HepG2 (cell line): ENCODE results near the gene ARPC1B. TPM values are rescaled to one million over a fixed set of nuclear protein-coding genes. Genes with fewer than 3 reads are reported as not detected.
A peak's percentile ranks its signal among the peaks of the same experiment; 100 is the strongest.

ENCODE experiments used
- CENPT ChIP-seq: sonication (generic); formaldehyde crosslinking; IDR thresholded peaks from 2 replicates; pipeline ENCODE4 v1.8.0; 2022; ENCODE audit warnings: low read depth, mild to moderate bottlenecking, moderate library complexity, missing genetic modification reagents
- HIVEP1 ChIP-seq: sonication (generic); formaldehyde crosslinking; IDR thresholded peaks from 2 replicates; pipeline ENCODE4 v1.4.0; 2020; ENCODE audit warnings: mild to moderate bottlenecking, missing genetic modification reagents
- IRX3 ChIP-seq: sonication (generic); formaldehyde crosslinking; IDR thresholded peaks from 2 replicates; pipeline ENCODE4 v1.8.1; 2023; ENCODE audit warnings: mild to moderate bottlenecking, low read depth, missing genetic modification reagents, borderline replicate concordance
- RFXAP ChIP-seq: sonication (generic); formaldehyde crosslinking; IDR thresholded peaks from 2 replicates; pipeline ENCODE4 v1.4.0; 2020; ENCODE audit warnings: missing genetic modification reagents, borderline replicate concordance
- SETDB1 ChIP-seq: sonication (generic); formaldehyde crosslinking; IDR thresholded peaks from 2 replicates; pipeline ENCODE4 v1.5.1; 2020; ENCODE audit warnings: missing genetic modification reagents, mild to moderate bottlenecking, borderline replicate concordance
- SRSF1 ChIP-seq: fragments of 200-400 bp; formaldehyde crosslinking; optimal IDR thresholded peaks from 2 replicates; pipeline ENCODE3; 2017; ENCODE audit warnings: mild to moderate bottlenecking, low read depth, low read length, moderate library complexity
- ZNF234 ChIP-seq: sonication (generic); formaldehyde crosslinking; conservative IDR thresholded peaks from 2 replicates; pipeline ENCODE4 v1.5.1; 2020; ENCODE audit warnings: mild to moderate bottlenecking, missing genetic modification reagents
- ZNF441 ChIP-seq: sonication (generic); formaldehyde crosslinking; IDR thresholded peaks from 2 replicates; pipeline ENCODE4 v1.7.0; 2021; ENCODE audit warnings: missing genetic modification reagents, borderline replicate concordance
- polyA plus RNA-seq, 8 experiments: library from polyadenylated mRNA; depleted of rRNA in 3 of 8; stranded (reverse) in 7 of 8; unstranded in 1 of 8; fragments of >200 nt; fragmentation: Illumina TruSeq in 4 of 8; extraction: Trizol in 4 of 8; gene quantifications; 2 replicates each; pipeline versions ENCODE4 v1.2.1 to v1.2.3, GENCODE V29; 2011 to 2016; ENCODE audit warnings: low read depth in 4 of 8, missing spikeins in 1 of 8, mixed read lengths in 1 of 8; ENCODE audit not compliant: insufficient read depth in 1 of 8
- total RNA-seq, 5 experiments: library from RNA; depleted of rRNA; stranded (reverse); fragments of >200 nt; fragmentation: Illumina TruSeq; extraction: Trizol; gene quantifications; 2 replicates each; pipeline ENCODE4 v1.2.3, GENCODE V29; 2016; ENCODE audit warnings: low read depth in 1 of 5
- TF ChIP-seq, protein P1 (sequence below): sonication (generic); formaldehyde crosslinking; IDR thresholded peaks from 2 replicates; pipeline ENCODE4 v1.4.0; 2020; ENCODE audit warnings: mild to moderate bottlenecking, missing genetic modification reagents
- TF ChIP-seq, protein P2 (sequence below): sonication (generic); formaldehyde crosslinking; IDR thresholded peaks from 2 replicates; pipeline ENCODE4 v1.4.0; 2020; ENCODE audit warnings: mild to moderate bottlenecking, missing genetic modification reagents
- TF ChIP-seq, protein P3 (sequence below): sonication (generic); formaldehyde crosslinking; IDR thresholded peaks from 2 replicates; pipeline ENCODE4 v1.8.0; 2022; ENCODE audit warnings: mild to moderate bottlenecking, missing genetic modification reagents
- TF ChIP-seq, protein P4 (sequence below): IDR thresholded peaks from 2 replicates; pipeline ENCODE4 v1.6.1; 2018; ENCODE audit warnings: missing genetic modification reagents
- TF ChIP-seq, protein P5 (sequence below): sonication (generic); formaldehyde crosslinking; IDR thresholded peaks from 2 replicates; pipeline ENCODE4 v1.5.0; 2020; ENCODE audit warnings: missing genetic modification reagents

Gene ARPC1B
- total and polyA plus RNA-seq, 2 of the 13 experiments (the other 11 are each of a cell fraction or from before 2014, with no cell fraction given): 72.9 to 89.1 TPM

DNA sequence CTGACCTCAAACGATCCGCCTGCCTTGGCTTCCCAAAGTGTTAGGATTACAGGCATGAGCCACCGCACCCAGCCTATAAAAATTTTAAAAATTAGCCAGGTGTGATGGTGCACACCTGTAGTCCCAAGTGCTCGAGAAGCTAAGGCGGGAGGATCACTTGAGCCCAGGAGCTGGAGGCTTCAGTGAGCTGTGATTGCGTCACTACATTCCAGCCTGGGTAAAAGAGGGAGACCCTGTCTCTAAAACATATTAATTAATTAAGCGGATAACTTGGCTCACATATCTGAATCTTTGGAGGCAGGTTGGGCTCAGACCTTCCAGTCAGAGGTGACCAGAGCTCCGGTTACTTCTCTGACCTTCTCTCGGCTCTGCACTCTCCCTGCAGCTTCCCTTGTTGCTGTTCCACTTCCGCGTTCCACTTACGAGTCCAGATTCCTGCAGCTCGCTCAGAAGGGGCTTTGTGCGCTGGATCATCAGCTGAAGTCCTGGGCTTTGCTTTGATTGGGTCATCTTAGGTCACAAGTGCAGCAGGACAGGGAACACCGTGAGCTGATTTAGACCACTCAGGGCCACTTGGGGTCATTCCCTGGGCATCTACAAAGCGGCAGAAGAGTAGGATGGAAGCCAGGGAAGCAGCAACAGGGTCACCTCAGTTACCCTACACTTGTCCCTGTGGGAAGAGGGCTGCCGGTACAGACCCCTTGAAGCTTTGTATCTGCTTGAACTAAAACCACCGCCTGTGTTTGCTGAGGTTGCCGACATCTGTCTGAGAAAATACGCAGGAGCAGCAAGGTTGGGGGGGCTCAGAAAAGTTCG is 2.0 kb upstream of the ARPC1B start (continued):
- TF ChIP-seq, protein P1, sequence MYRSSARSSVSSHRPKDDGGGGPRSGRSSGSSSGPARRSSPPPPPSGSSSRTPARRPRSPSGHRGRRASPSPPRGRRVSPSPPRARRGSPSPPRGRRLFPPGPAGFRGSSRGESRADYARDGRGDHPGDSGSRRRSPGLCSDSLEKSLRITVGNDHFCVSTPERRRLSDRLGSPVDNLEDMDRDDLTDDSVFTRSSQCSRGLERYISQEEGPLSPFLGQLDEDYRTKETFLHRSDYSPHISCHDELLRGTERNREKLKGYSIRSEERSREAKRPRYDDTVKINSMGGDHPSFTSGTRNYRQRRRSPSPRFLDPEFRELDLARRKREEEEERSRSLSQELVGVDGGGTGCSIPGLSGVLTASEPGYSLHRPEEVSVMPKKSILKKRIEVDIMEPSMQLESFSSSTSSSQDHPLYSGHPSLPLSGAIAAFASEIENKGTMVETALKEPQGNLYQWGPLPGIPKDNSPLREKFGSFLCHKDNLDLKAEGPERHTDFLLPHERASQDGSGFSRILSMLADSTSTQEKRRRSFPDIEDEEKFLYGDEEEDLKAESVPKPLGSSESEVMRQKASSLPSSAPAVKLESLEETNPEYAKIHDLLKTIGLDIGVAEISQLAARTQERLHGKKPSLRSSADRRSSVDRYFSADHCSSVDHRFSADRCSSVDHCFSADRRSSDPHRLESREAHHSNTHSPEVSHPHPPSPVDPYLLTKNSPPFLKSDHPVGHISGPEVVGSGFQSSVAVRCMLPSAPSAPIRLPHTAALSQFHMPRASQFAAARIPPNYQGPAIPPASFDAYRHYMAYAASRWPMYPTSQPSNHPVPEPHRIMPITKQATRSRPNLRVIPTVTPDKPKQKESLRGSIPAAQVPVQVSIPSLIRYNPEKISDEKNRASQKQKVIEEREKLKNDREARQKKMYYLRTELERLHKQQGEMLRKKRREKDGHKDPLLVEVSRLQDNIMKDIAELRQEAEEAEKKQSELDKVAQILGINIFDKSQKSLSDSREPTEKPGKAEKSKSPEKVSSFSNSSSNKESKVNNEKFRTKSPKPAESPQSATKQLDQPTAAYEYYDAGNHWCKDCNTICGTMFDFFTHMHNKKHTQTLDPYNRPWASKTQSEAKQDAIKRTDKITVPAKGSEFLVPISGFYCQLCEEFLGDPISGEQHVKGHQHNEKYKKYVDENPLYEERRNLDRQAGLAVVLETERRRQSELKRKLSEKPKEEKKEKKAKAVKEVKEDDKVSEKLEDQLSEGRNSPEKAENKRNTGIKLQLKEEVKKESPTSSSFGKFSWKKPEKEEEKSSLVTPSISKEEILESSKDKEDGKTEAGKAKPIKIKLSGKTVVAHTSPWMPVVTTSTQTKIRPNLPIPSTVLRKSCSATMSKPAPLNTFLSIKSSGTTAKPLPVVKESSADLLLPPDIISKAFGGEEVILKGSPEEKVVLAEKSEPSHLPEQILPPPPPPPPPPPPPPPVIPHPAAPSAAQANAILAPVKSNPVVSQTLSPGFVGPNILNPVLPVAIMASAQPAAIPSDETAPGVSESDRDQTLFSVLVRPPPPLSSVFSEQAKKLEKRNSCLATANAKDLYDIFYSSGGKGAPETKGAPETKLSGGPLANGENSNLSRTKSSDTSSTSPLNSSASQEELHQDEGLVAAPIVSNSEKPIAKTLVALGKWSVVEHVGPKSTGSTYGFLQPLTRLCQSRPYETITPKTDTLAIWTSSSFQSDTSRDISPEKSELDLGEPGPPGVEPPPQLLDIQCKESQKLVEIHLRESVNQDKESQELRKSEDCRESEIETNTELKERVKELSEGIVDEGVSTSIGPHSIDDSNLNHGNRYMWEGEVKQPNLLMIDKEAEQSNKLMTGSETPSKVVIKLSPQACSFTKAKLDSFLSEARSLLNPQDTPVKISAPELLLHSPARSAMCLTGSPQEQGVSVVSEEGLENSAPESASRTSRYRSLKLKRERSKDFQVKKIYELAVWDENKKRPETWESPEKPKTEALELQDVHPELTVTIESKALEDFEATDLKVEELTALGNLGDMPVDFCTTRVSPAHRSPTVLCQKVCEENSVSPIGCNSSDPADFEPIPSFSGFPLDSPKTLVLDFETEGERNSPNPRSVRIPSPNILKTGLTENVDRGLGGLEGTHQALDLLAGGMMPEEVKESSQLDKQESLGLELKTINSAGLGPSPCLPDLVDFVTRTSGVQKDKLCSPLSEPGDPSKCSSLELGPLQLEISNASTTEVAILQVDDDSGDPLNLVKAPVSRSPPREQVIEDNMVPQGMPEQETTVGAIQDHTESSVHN (CRISPR knock-in tag): no peak
- TF ChIP-seq, protein P2, sequence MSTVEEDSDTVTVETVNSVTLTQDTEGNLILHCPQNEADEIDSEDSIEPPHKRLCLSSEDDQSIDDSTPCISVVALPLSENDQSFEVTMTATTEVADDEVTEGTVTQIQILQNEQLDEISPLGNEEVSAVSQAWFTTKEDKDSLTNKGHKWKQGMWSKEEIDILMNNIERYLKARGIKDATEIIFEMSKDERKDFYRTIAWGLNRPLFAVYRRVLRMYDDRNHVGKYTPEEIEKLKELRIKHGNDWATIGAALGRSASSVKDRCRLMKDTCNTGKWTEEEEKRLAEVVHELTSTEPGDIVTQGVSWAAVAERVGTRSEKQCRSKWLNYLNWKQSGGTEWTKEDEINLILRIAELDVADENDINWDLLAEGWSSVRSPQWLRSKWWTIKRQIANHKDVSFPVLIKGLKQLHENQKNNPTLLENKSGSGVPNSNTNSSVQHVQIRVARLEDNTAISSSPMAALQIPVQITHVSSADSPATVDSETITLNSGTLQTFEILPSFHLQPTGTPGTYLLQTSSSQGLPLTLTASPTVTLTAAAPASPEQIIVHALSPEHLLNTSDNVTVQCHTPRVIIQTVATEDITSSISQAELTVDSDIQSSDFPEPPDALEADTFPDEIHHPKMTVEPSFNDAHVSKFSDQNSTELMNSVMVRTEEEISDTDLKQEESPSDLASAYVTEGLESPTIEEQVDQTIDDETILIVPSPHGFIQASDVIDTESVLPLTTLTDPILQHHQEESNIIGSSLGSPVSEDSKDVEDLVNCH (CRISPR knock-in tag): no peak
- TF ChIP-seq SETDB1 (CRISPR knock-in tag) (no peak), SRSF1 (no peak), HIVEP1 (0 out of 2 replicates have a peak, but pooled peaks have one; percentile 38), RFXAP (CRISPR knock-in tag) (0 out of 2 replicates have a peak, but pooled peaks have one; percentile 18), ZNF441 (CRISPR knock-in tag) (no peak), CENPT (no peak), ZNF234 (CRISPR knock-in tag) (no peak), IRX3 (CRISPR knock-in tag) (no peak)
- TF ChIP-seq, protein P3, sequence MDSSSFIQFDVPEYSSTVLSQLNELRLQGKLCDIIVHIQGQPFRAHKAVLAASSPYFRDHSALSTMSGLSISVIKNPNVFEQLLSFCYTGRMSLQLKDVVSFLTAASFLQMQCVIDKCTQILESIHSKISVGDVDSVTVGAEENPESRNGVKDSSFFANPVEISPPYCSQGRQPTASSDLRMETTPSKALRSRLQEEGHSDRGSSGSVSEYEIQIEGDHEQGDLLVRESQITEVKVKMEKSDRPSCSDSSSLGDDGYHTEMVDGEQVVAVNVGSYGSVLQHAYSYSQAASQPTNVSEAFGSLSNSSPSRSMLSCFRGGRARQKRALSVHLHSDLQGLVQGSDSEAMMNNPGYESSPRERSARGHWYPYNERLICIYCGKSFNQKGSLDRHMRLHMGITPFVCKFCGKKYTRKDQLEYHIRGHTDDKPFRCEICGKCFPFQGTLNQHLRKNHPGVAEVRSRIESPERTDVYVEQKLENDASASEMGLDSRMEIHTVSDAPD: no peak
- TF ChIP-seq, protein P4, sequence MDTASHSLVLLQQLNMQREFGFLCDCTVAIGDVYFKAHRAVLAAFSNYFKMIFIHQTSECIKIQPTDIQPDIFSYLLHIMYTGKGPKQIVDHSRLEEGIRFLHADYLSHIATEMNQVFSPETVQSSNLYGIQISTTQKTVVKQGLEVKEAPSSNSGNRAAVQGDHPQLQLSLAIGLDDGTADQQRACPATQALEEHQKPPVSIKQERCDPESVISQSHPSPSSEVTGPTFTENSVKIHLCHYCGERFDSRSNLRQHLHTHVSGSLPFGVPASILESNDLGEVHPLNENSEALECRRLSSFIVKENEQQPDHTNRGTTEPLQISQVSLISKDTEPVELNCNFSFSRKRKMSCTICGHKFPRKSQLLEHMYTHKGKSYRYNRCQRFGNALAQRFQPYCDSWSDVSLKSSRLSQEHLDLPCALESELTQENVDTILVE (CRISPR knock-in tag): no peak
- TF ChIP-seq, protein P5, sequence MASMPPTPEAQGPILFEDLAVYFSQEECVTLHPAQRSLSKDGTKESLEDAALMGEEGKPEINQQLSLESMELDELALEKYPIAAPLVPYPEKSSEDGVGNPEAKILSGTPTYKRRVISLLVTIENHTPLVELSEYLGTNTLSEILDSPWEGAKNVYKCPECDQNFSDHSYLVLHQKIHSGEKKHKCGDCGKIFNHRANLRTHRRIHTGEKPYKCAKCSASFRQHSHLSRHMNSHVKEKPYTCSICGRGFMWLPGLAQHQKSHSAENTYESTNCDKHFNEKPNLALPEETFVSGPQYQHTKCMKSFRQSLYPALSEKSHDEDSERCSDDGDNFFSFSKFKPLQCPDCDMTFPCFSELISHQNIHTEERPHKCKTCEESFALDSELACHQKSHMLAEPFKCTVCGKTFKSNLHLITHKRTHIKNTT (CRISPR knock-in tag): no peak
